Muscle layer of colon (tissue), 2 donors: ENCODE results near the gene LCN12.

ENCODE experiments used
- H3K27ac ChIP-seq: one replicate; pipeline ENCODE4 v1.7.0; 2013; ENCODE audit warnings: low read depth, mild to moderate bottlenecking, low read length, moderate library complexity
- H3K27me3 ChIP-seq, 2 donors: one replicate each; pipeline ENCODE4 v1.7.0; 2013; ENCODE audit warnings: low read length in 2 of 2, mild to moderate bottlenecking in 2 of 2; ENCODE audit not compliant: insufficient read depth in 2 of 2, control insufficient read depth in 1 of 2
- H3K36me3 ChIP-seq: one replicate; pipeline ENCODE4 v1.7.0; 2013; ENCODE audit warnings: mild to moderate bottlenecking, low read length; ENCODE audit not compliant: insufficient read depth
- H3K4me1 ChIP-seq: one replicate; pipeline ENCODE4 v1.7.0; 2013; ENCODE audit warnings: mild to moderate bottlenecking, low read length; ENCODE audit not compliant: insufficient read depth
- H3K4me3 ChIP-seq, 2 donors: one replicate each; pipeline ENCODE4 v1.7.0; 2013; ENCODE audit warnings: low read length in 2 of 2, low read depth in 1 of 2, mild to moderate bottlenecking in 1 of 2, moderate library complexity in 1 of 2
- H3K9ac ChIP-seq: one replicate; pipeline ENCODE4 v1.7.0; 2013; ENCODE audit warnings: low read length
- H3K9me3 ChIP-seq: one replicate; pipeline ENCODE4 v1.7.0; 2013; ENCODE audit warnings: mild to moderate bottlenecking, low read length
- donor health status: abdominal sarcoma.
- donor health status: Adenocarcinoma of cecum.

Gene LCN12

DNA sequence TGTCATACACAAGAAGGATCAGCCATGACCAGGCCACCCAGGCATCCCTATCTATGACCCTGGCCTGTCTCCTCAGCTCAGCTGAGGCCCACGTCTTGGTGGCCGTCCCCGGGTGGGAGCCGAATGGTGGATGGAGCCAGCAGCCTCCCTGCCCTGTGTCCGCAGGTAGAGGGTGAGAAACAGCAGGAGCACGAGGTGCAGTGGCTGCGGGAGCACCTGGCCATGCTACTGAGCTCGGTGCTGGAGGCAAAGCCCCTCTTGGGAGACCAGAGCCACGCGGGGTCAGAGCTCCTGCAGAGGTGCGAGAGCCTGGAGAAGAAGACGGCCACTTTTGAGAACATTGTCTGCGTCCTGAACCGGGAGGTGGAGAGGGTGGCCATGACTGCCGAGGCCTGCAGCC lies 32.0 kb upstream of the LCN12 start:
- Histone ChIP-seq H3K27me3 (no peaks in the 10 kb centered on the region), H3K4me3 (no peak overlapping the region), H3K9me3 (no peaks in the 10 kb centered on the region), H3K27ac (no peak overlapping the region), H3K9ac (no peak overlapping the region), H3K36me3 (peaks cover 36% of the 10 kb centered on the region), H3K4me1 (no peaks in the 10 kb centered on the region)

DNA sequence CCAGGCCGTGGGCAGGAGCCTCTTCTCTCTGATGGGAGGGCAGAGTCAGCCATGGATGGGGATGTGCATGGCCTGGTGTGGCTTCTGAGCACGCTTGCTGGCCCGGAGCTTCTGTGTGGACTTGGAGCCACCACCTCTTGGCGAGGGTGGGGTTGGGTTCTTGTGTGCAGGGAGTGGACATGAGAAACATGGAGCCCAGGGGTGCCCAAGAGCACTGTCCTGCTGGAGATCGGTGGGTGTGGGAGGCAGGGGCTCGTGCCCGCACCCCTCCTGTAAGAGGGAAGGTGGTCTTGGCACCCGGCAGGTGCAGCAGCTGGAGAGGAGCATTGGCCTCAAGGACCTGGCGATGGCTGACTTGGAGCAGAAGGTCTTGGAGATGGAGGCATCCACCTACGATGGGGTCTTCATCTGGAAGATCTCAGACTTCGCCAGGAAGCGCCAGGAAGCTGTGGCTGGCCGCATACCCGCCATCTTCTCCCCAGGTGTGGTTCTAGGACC lies 31.3 kb upstream of the LCN12 start:
- peaks cover 36% of the 10 kb centered on the region for H3K36me3 ChIP-seq
- H3K4me1 ChIP-seq: no peaks in the 10 kb centered on the region
- H3K9ac ChIP-seq: no peak overlapping the region
- no peak overlapping the region for H3K27ac ChIP-seq
- no peak overlapping the region for H3K4me3 ChIP-seq
- no peaks in the 10 kb centered on the region for H3K9me3 ChIP-seq
- no peaks in the 10 kb centered on the region for H3K27me3 ChIP-seq

- no peaks in the 10 kb centered on the region for H3K4me1 ChIP-seq
- H3K9ac ChIP-seq: no peak overlapping the region
- no peaks in the 10 kb centered on the region for H3K9me3 ChIP-seq
- peaks cover 36% of the 10 kb centered on the region for H3K36me3 ChIP-seq
- H3K27me3 ChIP-seq: no peaks in the 10 kb centered on the region
- no peak overlapping the region for H3K27ac ChIP-seq
- no peak overlapping the region for H3K4me3 ChIP-seq
Measured at GRCh38 chr9:136921307-136921706, 30.8 kb upstream of the LCN12 start.

DNA sequence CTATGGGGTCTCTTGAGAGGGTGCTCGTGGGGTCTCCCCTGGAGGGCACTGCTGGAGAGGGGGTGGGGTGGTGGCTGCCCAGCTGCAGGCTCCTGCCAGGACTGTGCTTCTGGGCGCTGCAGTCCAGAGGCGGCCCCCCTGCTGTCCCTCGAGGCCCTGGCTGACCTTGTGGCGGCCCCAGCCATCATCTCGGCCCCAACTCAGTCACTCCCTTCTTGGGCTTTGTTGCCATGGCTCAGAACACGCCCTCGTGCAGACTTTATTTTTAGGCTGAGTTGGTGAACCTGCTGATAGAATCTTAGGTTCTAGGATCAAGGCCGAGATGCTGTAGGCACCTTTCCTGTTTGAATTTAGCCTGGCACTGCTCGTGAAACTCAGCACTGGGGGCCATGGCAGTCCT lies 30.4 kb upstream of the LCN12 start:
- no peak overlapping the region for H3K9ac ChIP-seq
- no peaks in the 10 kb centered on the region for H3K27me3 ChIP-seq

DNA sequence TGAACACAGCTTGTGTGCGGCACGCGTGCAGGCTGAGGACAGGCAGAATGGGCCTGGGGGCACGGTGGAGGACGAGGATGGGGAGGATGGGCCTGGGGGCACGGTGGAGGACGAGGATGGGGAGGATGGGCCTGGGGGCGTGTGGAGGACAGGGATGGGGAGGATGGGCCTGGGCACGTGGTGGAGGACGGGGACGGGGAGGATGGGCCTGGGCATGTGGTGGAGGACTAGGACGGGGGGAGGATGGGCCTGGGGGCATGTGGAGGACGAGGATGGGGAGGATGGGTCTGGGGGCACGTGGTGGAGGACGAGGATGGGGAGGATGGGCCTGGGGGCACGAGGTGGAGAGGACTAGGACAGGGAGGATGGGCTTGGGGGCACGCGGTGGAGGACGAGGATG lies 29.5 kb upstream of the LCN12 start:
- Histone ChIP-seq H3K27ac (no peak overlapping the region), H3K4me1 (no peaks in the 10 kb centered on the region), H3K27me3 (no peaks in the 10 kb centered on the region), H3K9me3 (no peaks in the 10 kb centered on the region), H3K9ac (no peak overlapping the region), H3K36me3 (peaks cover 28% of the 10 kb centered on the region), H3K4me3 (no peak overlapping the region)

More for the DNA sequence above, 30.4 kb upstream of the LCN12 start:
- no peak overlapping the region for H3K27ac ChIP-seq
- no peaks in the 10 kb centered on the region for H3K9me3 ChIP-seq
- no peak overlapping the region for H3K4me3 ChIP-seq
- H3K4me1 ChIP-seq: no peaks in the 10 kb centered on the region
- H3K36me3 ChIP-seq: peaks cover 32% of the 10 kb centered on the region

GRCh38 chr9:136923881-136924280 lies 28.2 kb upstream of the LCN12 start:
- Histone ChIP-seq H3K4me1 (no peaks in the 10 kb centered on the region), H3K4me3 (no peak overlapping the region), H3K27ac (no peak overlapping the region), H3K9ac (no peak overlapping the region), H3K36me3 (peaks cover 27% of the 10 kb centered on the region), H3K27me3 (no peaks in the 10 kb centered on the region), H3K9me3 (no peaks in the 10 kb centered on the region)

DNA sequence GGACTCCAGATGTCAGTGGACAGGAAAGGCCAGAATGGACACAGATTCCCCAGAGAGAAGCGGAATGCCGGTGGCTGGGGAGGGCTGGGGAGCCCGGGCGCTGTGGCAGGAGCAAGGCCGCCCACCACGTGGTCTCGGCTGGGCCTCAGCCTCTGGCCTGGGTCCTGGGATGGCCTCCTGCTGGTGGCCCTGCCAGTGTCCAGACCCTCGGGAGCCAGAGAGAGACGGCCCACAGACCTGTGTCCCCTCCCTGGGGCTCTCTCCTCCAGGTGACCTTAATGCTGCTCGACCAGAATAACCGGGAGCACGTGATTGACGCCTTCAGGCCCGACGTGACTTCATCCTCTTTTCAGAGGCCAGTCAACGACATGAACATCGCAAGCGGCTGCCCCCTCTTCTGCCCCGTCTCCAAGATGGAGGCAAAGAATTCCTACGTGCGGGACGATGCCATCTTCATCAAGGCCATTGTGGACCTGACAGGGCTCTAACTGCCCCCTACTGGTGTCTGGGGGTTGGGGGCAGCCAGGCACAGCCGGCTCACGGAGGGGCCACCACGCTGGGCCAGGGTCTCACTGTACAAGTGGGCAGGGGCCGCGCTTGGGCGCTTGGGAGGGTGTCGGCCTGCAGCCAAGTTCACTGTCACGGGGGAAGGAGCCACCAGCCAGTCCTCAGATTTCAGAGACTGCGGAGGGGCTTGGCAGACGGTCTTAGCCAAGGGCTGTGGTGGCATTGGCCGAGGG lies 26.5 kb upstream of the LCN12 start:
- Histone ChIP-seq H3K27ac (no peak overlapping the region), H3K9me3 (no peaks in the 10 kb centered on the region), H3K4me1 (no peaks in the 10 kb centered on the region), H3K9ac (no peak overlapping the region), H3K36me3 (peaks cover 17% of the 10 kb centered on the region), H3K4me3 (no peak overlapping the region), H3K27me3 (no peaks in the 10 kb centered on the region)

DNA sequence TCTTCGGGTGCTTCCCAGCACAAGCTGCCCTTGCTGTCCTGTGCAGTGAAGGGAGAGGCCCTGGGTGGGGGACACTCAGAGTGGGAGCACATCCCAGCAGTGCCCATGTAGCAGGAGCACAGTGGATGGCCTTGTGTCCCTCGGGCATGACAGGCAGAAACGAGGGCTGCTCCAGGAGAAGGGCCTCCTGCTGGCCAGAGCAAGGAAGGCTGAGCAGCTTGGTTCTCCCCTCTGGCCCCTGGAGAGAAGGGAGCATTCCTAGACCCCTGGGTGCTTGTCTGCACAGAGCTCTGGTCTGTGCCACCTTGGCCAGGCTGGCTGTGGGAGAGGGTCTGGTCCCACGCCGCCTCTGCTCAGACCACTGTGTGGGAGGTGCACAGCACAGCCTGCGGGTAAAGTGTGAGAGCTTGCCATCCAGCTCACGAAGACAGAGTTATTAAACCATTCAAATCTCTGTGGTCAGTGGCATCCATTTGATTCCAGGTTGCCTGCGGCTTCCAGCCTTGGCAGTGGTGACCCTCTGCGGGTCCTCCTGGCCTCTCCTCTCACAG lies 25.8 kb upstream of the LCN12 start:
- Histone ChIP-seq H3K9me3 (no peaks in the 10 kb centered on the region), H3K27ac (no peak overlapping the region), H3K4me1 (no peaks in the 10 kb centered on the region), H3K36me3 (peaks cover 10% of the 10 kb centered on the region), H3K4me3 (no peak overlapping the region), H3K27me3 (no peaks in the 10 kb centered on the region), H3K9ac (no peak overlapping the region)

DNA sequence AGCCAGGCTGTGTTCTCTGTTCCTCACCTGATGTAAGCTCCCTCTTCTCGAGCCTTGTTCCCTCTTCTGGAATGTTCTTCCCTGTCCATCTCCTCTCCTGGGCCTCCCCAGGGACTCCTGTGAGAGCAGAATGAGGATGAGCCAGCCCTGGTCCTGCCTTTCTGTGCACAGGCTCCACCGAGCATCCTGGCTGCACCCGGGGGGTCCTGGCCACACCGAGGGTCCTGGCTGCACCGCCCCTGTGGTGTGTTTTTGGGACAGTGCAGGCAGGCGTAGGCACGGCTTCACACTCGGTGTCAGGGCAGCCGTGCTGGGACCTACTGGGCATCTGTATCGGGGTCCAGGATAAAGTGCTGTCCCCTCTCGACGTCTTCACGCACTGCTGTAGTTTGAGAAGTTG lies 25.3 kb upstream of the LCN12 start:
- H3K27ac ChIP-seq: no peak overlapping the region
- no peaks in the 10 kb centered on the region for H3K9me3 ChIP-seq
- no peaks in the 10 kb centered on the region for H3K4me1 ChIP-seq
- H3K27me3 ChIP-seq: no peaks in the 10 kb centered on the region
- no peak overlapping the region for H3K4me3 ChIP-seq
- peaks cover 10% of the 10 kb centered on the region for H3K36me3 ChIP-seq
- H3K9ac ChIP-seq: no peak overlapping the region

- Histone ChIP-seq H3K9me3 (no peaks in the 10 kb centered on the region), H3K4me3 (no peak overlapping the region), H3K9ac (no peak overlapping the region), H3K4me1 (no peaks in the 10 kb centered on the region), H3K27ac (no peak overlapping the region), H3K36me3 (peaks cover 10% of the 10 kb centered on the region), H3K27me3 (no peaks in the 10 kb centered on the region)
Measured at GRCh38 chr9:136927343-136928271, 24.5 kb upstream of the LCN12 start.

- H3K9ac ChIP-seq: no peak overlapping the region
- H3K27ac ChIP-seq: no peak overlapping the region
- no peaks in the 10 kb centered on the region for H3K4me1 ChIP-seq
- no peak overlapping the region for H3K4me3 ChIP-seq
- no peaks in the 10 kb centered on the region for H3K9me3 ChIP-seq
- peaks cover 10% of the 10 kb centered on the region for H3K36me3 ChIP-seq
- H3K27me3 ChIP-seq: no peaks in the 10 kb centered on the region
Measured at GRCh38 chr9:136928591-136928990, 23.5 kb upstream of the LCN12 start.
